ENCODE results near the gene GLRX. TPM values are rescaled to one million over a fixed set of nuclear protein-coding genes. Genes with fewer than 3 reads are reported as not detected.

The GLRX gene
- 53.4 and 120 TPM in 2 replicates for total RNA-seq

GRCh38 chr5:95822542-95823181, at the start of gene GLRX:
GLRX (minus strand) TSS chr5:95822726; CDS start chr5:95822662, 64 bp downstream.

Other genes with a start within 250 kb of the GLRX start
- 0.29 and 0.66 TPM in 2 replicates for gene GPR150, start 202.6 kb downstream of the GLRX start, total RNA-seq
- gene RFESD, start 175.9 kb downstream of the GLRX start, total RNA-seq, result 2.2 and 3.1 TPM in 2 replicates
- gene SPATA9, start 139.7 kb downstream of the GLRX start, total RNA-seq, result 0.29 and 0.33 TPM in 2 replicates
- 172 and 187 TPM in 2 replicates for gene RHOBTB3, start 91.4 kb downstream of the GLRX start, total RNA-seq
- gene ELL2, start 139.1 kb upstream of the GLRX start, total RNA-seq, result 112 and 118 TPM in 2 replicates